Large intestine (tissue), 3 donors: ENCODE results near the gene DENND6B. TPM values are rescaled to one million over a fixed set of nuclear protein-coding genes. Genes with fewer than 3 reads are reported as not detected.
"Not testable (repeated sequence)": the region's sequence is repeated elsewhere in the genome, so short reads cannot be mapped to it uniquely, and the experiment has no call there.

ENCODE experiments used
- DNase-seq, 2 donors: peaks; one replicate each; pipeline versions ENCODE4 v3.0.0 to v3.0.0-alpha.2; 2013
- H3K27ac ChIP-seq: one replicate; pipeline ENCODE4 v1.5.1; 2013; ENCODE audit warnings: low read length
- H3K27me3 ChIP-seq: 2 replicates; pipeline ENCODE4 v1.6.1; 2013; ENCODE audit warnings: low read length; ENCODE audit not compliant: control insufficient read depth, insufficient read depth
- H3K36me3 ChIP-seq: 2 replicates; pipeline ENCODE4 v1.6.1; 2013; ENCODE audit warnings: low read length; ENCODE audit not compliant: control insufficient read depth, insufficient read depth
- H3K4me1 ChIP-seq: one replicate; pipeline ENCODE4 v1.6.1; 2013; ENCODE audit warnings: low read length; ENCODE audit not compliant: control insufficient read depth, insufficient read depth
- H3K4me3 ChIP-seq: one replicate; pipeline ENCODE4 v1.5.1; 2013; ENCODE audit warnings: low read length
- H3K9me3 ChIP-seq: one replicate; pipeline ENCODE4 v1.6.1; 2013; ENCODE audit warnings: mild to moderate bottlenecking, low read depth, low read length, moderate library complexity; ENCODE audit not compliant: control insufficient read depth
- WGBS: methylation state at CpG from one replicate; pipeline ENCODE4 v1.1.5; 2013; ENCODE audit warnings: low lambda C conversion rate; ENCODE audit not compliant: insufficient coverage; 5-methylcytosine and 5-hydroxymethylcytosine counted together
- polyA plus RNA-seq: library from polyadenylated mRNA; unstranded; fragments of 120-200 nt; gene quantifications from one replicate; pipeline ENCODE4 v1.2.1, GENCODE V29; 2013

DENND6B gene
- polyA plus RNA-seq, 1 donor: 7.1 TPM

- not testable (repeated sequence) for DNase-seq, H3K4me1 ChIP-seq, H3K4me3 ChIP-seq, H3K36me3 ChIP-seq, H3K27ac ChIP-seq, H3K9me3 ChIP-seq, H3K27me3 ChIP-seq
- WGBS: 80% methylated on average over 1 of the region's 10 CpGs
These were observed 4.3 kb downstream of the DENND6B start for GRCh38 chr22:50322382-50323104.

- WGBS: no CpG with 5 or more reads among the region's 10 CpGs
- H3K4me3 ChIP-seq: no peak overlapping the region
- H3K27me3 ChIP-seq: no peaks in the 10 kb centered on the region
- DNase-seq: no peak
- no peaks in the 10 kb centered on the region for H3K4me1 ChIP-seq
- no peaks in the 10 kb centered on the region for H3K36me3 ChIP-seq
- no peaks in the 10 kb centered on the region for H3K9me3 ChIP-seq
- H3K27ac ChIP-seq: no peak overlapping the region
These were observed 6.0 kb downstream of the DENND6B start for GRCh38 chr22:50320671-50321325.

GRCh38 chr22:50320116-50320515 is 6.7 kb downstream of the DENND6B start:
- no peak for DNase-seq
- no CpG with 5 or more reads among the region's 8 CpGs for WGBS

GRCh38 chr22:50319503-50319951 is 7.3 kb downstream of the DENND6B start:
- Histone ChIP-seq H3K4me1 (no peaks in the 10 kb centered on the region), H3K4me3 (no peak overlapping the region), H3K27ac (no peak overlapping the region), H3K36me3 (no peaks in the 10 kb centered on the region), H3K27me3 (no peaks in the 10 kb centered on the region), H3K9me3 (no peaks in the 10 kb centered on the region)
- DNase-seq: no peak
- WGBS: no CpG with 5 or more reads among the region's 15 CpGs

More at GRCh38 chr22:50320116-50320515, 6.7 kb downstream of the DENND6B start:
- no peaks in the 10 kb centered on the region for H3K9me3 ChIP-seq
- no peaks in the 10 kb centered on the region for H3K36me3 ChIP-seq
- H3K27ac ChIP-seq: no peak overlapping the region
- H3K27me3 ChIP-seq: no peaks in the 10 kb centered on the region
- no peak overlapping the region for H3K4me3 ChIP-seq
- H3K4me1 ChIP-seq: no peaks in the 10 kb centered on the region

- DNase-seq: no peak
- Histone ChIP-seq H3K36me3 (no peaks in the 10 kb centered on the region), H3K9me3 (no peaks in the 10 kb centered on the region), H3K27me3 (no peaks in the 10 kb centered on the region), H3K4me1 (peaks cover 4% of the 10 kb centered on the region), H3K4me3 (no peak overlapping the region), H3K27ac (no peak overlapping the region)
- no CpG with 5 or more reads among the region's 21 CpGs for WGBS
These were observed 8.0 kb downstream of the DENND6B start for GRCh38 chr22:50318698-50319411.

GRCh38 chr22:50318356-50318697 is 8.5 kb downstream of the DENND6B start:
- Histone ChIP-seq H3K27me3 (no peaks in the 10 kb centered on the region), H3K4me1 (peaks cover 4% of the 10 kb centered on the region), H3K4me3 (no peak overlapping the region), H3K9me3 (no peaks in the 10 kb centered on the region), H3K36me3 (no peaks in the 10 kb centered on the region), H3K27ac (no peak overlapping the region)
- DNase-seq: no peak
- WGBS: no CpG with 5 or more reads among the region's 7 CpGs

GRCh38 chr22:50317674-50318073 is 9.1 kb downstream of the DENND6B start:
- WGBS: no CpG with 5 or more reads among the region's 7 CpGs
- no peaks in the 10 kb centered on the region for H3K9me3 ChIP-seq
- peaks cover 4% of the 10 kb centered on the region for H3K4me1 ChIP-seq
- no peak for DNase-seq
- H3K4me3 ChIP-seq: no peak overlapping the region
- no peaks in the 10 kb centered on the region for H3K36me3 ChIP-seq
- H3K27ac ChIP-seq: no peak overlapping the region
- no peaks in the 10 kb centered on the region for H3K27me3 ChIP-seq

- Histone ChIP-seq H3K4me1 (peaks cover 4% of the 10 kb centered on the region), H3K4me3 (no peak overlapping the region), H3K27me3 (no peaks in the 10 kb centered on the region), H3K36me3 (peaks cover under 1% of the 10 kb centered on the region), H3K27ac (no peak overlapping the region), H3K9me3 (peaks cover under 1% of the 10 kb centered on the region)
- no peak for DNase-seq
- no CpG with 5 or more reads among the region's 9 CpGs for WGBS
These were observed 9.6 kb downstream of the DENND6B start for GRCh38 chr22:50317178-50317577.

- H3K36me3 ChIP-seq: peaks cover 4% of the 10 kb centered on the region
- no peaks in the 10 kb centered on the region for H3K27me3 ChIP-seq
- no peak overlapping the region for H3K27ac ChIP-seq
- H3K4me3 ChIP-seq: no peak overlapping the region
- H3K9me3 ChIP-seq: peaks cover 3% of the 10 kb centered on the region
- no peak for DNase-seq
- H3K4me1 ChIP-seq: peaks cover 4% of the 10 kb centered on the region
- WGBS: no CpG with 5 or more reads among the region's 45 CpGs
These were observed 10.4 kb downstream of the DENND6B start for GRCh38 chr22:50316114-50317065.
